ENCODE measurements around the gene STBD1. TPM values are rescaled to one million over a fixed set of nuclear protein-coding genes. Genes with fewer than 3 reads are reported as not detected.

STBD1 gene
- total and polyA plus RNA-seq, 9 of the 15 experiments (the other 6 are each of a cell fraction or from before 2014, with no cell fraction given): 0.08 to 0.64 (median 0.27) TPM; not detected in 2

DNA sequence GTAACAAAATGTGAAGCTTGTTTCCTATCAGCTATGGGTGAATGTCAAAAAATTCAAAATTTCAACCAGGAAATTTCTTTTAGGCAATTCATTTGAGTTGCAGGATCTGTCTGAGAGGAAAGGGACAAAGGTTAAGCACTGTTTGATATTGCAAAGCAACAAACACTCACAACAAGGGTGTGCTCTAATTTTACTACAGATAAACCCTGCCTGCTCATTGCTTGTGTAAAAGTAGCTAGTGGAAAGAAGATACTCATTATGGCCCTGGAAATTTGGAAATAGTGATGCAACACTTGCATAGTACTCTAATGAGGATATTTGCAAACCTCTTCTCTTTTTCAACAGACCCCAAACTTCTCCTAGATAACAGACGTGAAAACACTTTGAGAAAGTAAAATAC lies 27.9 kb upstream of the STBD1 start:
- no peak overlapping the region for H3K27ac ChIP-seq (ENCODE audit: extremely low read depth, low read depth, low read length)
- no peaks in the 10 kb centered on the region; a peak in 2 of 5 replicates for H3K4me1 ChIP-seq (replicated peaks in 1 of 2; ENCODE audit: control insufficient read depth in 2 of 2, insufficient read depth in 2 of 2, low read length in 2 of 2)
- H3K9me3 ChIP-seq (replicated peaks; ENCODE audit: control insufficient read depth, insufficient read depth, low read depth, low read length): no peaks in the 10 kb centered on the region
- no peak for DNase-seq (ENCODE audit: extremely low read depth in 1 of 4, low spot score in 3 of 4)
- no peaks in the 10 kb centered on the region for H3K27me3 ChIP-seq (ENCODE audit: control insufficient read depth in 2 of 2, insufficient read depth in 2 of 2, low read length in 2 of 2)
- no peak overlapping the region for H3K9ac ChIP-seq (ENCODE audit: insufficient read depth in 1 of 2, low read depth in 2 of 2, low read length in 2 of 2)
- in situ Hi-C loops (cut with MboI) (no loop called here), intact Hi-C loops (cut with micrococcal nuclease) (no loop called here)
- TF ChIP-seq, protein P1, sequence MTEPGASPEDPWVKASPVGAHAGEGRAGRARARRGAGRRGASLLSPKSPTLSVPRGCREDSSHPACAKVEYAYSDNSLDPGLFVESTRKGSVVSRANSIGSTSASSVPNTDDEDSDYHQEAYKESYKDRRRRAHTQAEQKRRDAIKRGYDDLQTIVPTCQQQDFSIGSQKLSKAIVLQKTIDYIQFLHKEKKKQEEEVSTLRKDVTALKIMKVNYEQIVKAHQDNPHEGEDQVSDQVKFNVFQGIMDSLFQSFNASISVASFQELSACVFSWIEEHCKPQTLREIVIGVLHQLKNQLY (CRISPR knock-in tag; conservative IDR thresholded peaks at IDR 0.05): no peak
- TF ChIP-seq CEBPG (CRISPR knock-in tag; IDR thresholded peaks at IDR 0.05): no peak; the same call in 1 of the 2 replicates
- peak; percentile 68 to 78 for TF ChIP-seq CEBPG (tag; conservative IDR thresholded peaks at IDR 0.05 in 1 of 2, IDR thresholded peaks at IDR 0.05 in 1 of 2)
- TF ChIP-seq, protein P2, sequence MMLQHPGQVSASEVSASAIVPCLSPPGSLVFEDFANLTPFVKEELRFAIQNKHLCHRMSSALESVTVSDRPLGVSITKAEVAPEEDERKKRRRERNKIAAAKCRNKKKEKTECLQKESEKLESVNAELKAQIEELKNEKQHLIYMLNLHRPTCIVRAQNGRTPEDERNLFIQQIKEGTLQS (IDR thresholded peaks at IDR 0.05): peak; percentile 67
- TF ChIP-seq, protein P2 (CRISPR knock-in tag; conservative IDR thresholded peaks at IDR 0.05): no peak
- TF ChIP-seq ELF1 (tag; IDR thresholded peaks at IDR 0.05): no peak
- ATAC-seq: no peak
- no peaks in the 10 kb centered on the region for H3K36me3 ChIP-seq (ENCODE audit: control insufficient read depth, insufficient read depth, low read length)
- POLR2A ChIA-PET: interaction anchor here (0.8 to 1.8 kb wide), 2 partner anchors 8 to 24 kb away, joined by 3 to 4 read pairs; no protein-coding TSS in a partner anchor
- H4K20me1 ChIP-seq (replicated peaks; ENCODE audit: control insufficient read depth, insufficient read depth, low read length): no peaks in the 10 kb centered on the region
- H3K4me2 ChIP-seq (ENCODE audit: insufficient read depth, low read length): no peak overlapping the region
- no peak overlapping the region for H2AFZ ChIP-seq (ENCODE audit: low read depth, low read length)
- CTCF ChIA-PET (ENCODE audit: low intra/inter-chr PET ratio): no interaction called here
- no TSS peak for BruUV-seq (replicated peaks)
- 33% methylated on average over 1 of the region's 1 CpG for whole genome bisulfite sequencing (ENCODE audit: insufficient coverage, low coverage, missing lambda C conversion rate)
- no peaks in the 10 kb centered on the region for H3K9me1 ChIP-seq (ENCODE audit: control insufficient read depth, insufficient read depth, low read length)
- no peak overlapping the region for H3K4me3 ChIP-seq
- FAIRE-seq: no peak
- no peaks in the 10 kb centered on the region for H3K79me2 ChIP-seq (ENCODE audit: control insufficient read depth, insufficient read depth, low read length)
